ENCODE measurements around the gene TFG.

Gene TFG

GRCh38 chr3:100759159-100759558, 49.9 kb downstream of the TFG start:
- no peak for DNase-seq

GRCh38 chr3:100759950-100760349, 50.7 kb downstream of the TFG start:
- DNase-seq: no peak

GRCh38 chr3:100760377-100760776, 51.1 kb downstream of the TFG start:
- no peak for DNase-seq

- no peak for DNase-seq
Measured at GRCh38 chr3:100761211-100761942, 52.1 kb downstream of the TFG start.

GRCh38 chr3:100761951-100762350, 52.7 kb downstream of the TFG start:
- DNase-seq: no peak

DNA sequence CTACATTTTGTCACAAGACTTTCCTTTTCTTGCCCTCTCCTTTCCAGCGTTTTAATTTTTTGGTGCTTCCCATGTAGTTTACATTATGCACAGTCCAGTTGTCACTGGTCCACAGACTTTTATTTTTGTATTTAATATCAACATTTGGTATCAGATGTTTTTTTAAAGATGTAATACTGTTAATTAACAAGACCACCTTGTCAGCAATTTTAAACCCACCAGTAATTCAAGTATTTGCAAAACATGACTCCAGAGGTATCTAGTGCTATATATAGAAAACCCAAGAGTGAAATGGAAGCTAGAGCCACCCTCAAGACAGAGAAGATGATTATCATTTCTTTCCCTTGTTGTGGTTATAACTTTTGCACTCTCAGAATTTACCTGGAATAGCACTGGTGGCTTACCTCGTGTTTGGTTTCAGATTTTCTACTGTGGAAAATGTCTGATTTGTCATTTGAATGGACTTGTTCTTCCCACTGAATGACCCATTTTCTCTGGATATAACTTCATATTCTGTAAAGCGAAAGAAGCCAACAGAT, 56.2 kb downstream of the TFG start:
- no peak for DNase-seq

DNA sequence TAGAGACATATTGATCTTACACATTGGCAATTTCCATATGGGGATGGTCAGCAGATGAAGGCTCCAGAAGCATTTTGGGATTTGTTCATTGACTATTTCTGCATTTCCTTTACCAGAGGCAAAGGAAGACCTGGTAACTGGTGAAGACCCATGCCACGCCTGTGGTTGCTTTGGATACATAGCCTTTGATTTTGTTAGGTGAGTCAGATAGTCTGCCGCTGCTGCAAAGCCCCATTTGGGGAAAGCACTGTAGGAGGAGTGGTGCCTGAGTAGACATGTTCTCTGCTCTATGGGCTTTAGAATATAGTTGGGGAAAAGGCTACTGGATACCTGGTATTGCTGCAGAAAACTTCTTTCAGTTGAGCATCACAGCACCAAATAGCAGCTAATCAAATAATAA, 56.8 kb downstream of the TFG start:
- no peak for DNase-seq

- no peak for DNase-seq
Measured at GRCh38 chr3:100769693-100770092, 60.4 kb downstream of the TFG start.

GRCh38 chr3:100775226-100775625, 65.9 kb downstream of the TFG start:
- DNase-seq: no peak

DNA sequence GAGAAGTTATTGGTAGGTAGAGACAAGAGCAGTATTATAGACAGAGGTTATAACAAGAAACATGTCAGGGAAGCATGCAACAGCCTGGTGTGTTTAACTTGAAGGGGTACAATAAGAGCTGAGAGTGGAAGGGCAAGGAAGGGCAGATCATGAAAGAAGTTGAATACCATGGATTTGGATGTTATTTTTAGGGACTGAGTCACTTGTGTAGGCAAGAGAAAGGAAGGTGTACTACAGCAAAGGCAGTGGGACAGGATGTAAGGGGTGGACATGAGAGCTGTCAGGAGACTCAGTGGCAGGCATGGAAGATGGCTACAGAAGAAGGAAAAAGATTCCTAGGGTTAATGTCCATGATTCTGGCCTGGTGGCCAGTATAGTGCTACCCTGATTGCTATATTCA, 66.4 kb downstream of the TFG start:
- no peak for DNase-seq

DNA sequence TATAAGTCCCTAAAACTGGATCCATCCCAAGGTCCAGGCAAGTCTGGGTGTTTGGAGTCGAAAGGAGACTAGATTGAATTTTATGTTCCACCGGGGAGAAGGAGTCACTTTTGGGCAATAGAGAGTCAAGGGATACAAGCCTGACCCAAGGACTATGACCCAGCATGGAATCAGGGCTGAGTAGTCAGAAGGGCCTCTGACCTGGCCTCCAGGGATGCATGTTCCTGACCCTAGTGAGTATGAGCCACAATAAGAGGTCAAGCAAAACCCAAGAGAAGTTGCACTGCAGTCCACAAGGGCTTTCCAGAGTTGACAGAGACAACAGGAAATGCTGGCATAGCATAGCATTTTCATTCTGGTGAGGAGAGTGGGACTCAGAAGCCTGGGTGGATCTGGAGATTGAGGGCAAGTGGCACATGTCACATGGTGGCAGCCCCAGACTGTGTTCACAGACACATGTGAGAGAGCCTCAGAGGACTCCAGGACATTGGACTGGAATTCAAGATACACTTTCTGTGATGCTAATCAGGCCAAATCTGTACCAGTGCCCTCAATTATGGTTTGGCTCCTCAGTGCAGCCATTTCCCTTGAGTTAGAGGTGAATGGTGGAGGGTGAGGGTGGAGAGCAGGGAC, 66.9 kb downstream of the TFG start:
- no peak for DNase-seq

DNA sequence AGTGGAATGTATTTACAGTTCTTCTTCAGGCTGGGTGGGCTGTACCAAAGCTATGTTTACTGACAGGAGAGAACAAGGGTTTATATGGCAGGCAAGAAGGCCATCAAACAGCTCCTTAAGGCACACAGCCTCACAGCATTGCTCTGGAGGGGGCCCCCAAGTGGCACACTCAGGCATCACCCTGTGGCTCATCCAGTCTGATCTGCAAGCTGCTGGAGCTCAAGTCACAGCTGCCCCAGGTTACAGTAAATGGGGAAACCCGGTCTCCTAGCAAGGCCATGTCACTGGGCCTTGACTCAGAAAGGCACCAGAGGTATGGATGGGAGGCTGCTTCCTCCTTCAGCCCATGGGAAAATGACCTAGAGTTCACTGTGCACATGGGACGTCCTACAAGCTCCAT, 67.5 kb downstream of the TFG start:
- no peak for DNase-seq

GRCh38 chr3:100777271-100777670, 68.0 kb downstream of the TFG start:
- no peak for DNase-seq

DNA sequence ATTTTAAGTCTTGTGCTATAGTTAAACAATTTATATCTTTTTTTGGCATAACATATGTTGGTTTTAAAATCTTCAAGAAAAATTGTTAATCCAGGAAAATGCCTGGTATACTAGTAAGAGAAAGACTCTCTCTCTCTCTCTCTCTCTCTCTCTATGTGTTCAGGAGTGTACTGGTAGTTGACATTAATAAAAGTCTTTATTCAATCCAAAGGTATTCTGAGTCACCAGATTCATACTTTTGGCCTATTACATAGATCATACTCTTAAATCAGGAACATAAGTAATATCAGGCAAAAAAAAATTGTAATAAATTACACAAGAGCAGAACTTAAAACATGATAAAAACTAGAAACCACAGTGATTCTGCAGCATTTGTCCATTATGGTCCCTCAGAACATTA, 70.2 kb downstream of the TFG start:
- DNase-seq: no peak

GRCh38 chr3:100780071-100780622, 70.9 kb downstream of the TFG start:
- no peak for DNase-seq

DNA sequence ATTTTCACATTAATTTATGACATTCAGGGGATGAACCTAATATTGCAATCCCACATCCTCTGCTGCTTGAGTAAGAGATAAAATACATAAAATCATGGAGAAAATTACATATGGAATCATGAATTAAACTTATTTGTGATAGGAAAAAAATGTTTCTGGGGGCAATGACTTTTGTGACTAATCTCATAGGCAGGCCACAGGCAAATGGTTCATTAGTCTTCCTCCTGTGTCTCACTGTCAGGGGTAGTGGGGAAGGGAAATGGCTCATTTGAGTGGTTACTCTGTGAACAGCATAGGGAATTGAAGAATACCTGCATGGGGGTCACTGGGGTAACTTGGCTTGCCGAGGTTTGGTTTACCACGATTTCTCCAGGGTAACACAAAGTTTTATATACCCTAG, 72.0 kb downstream of the TFG start:
- no peak for DNase-seq

- no peak for DNase-seq
Measured at GRCh38 chr3:100782348-100782747, 73.1 kb downstream of the TFG start.

DNA sequence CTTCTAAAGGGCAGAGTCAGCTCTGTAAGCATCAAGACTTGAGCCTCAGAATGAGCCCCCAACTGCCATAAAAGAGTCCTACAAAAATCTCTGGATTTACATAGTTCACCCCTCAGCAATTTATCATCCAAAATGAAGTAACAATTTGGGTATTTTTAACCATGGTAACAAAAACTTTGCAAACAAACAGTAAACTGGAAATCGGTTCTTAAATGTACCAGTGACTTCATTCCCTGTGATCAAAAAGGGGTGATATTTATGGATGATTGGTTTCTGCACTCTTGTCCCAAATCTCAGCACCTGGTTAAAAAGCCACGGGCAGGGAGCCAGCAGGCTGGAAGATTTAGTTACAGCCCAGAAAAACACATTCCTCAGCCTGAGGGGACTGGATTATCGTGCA, 73.6 kb downstream of the TFG start:
- no peak for DNase-seq

DNA sequence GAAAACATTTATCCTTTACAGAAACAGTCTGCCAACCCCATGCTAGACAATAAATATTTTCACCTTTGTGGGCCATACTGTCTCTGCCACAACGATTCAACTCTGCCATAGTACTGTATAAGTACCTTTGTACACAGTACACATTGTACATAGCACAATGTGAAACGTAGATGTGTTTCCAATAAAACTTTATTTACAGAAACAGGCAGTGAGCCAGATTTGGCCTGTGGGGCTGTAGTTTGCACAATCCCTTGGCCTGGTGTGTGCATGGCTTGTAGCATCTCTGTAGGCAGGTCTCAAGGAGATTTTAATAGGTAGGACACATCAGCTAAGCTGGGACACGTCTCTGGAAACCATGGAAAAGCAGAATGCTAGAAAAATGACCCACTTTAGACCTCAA, 74.3 kb downstream of the TFG start:
- DNase-seq: no peak

GRCh38 chr3:100789579-100789978, 80.3 kb downstream of the TFG start:
- no peak for DNase-seq

DNA sequence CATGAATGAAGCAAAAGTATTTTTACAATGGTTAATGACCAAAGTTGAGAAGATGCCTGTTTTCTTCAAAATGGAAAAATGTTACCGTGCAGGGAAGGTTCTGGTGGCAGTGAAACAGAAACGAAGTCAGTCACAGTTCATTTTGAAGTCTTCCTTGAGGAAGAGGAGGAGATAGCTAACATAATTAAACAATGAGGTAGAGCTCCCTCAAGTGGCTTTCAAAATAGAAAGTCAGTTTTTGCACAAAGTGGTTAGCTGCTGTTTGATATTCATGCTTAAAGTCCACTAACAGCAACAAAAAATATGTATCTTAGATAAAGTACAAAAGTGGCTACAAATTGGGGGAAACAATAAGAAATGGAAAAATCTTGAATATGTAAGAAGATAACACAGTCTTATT, 87.3 kb downstream of the TFG start:
- no peak for DNase-seq

GRCh38 chr3:100798012-100798411, 88.7 kb downstream of the TFG start:
- no peak for DNase-seq
